NCI-H1105 (cell line): ENCODE results near the gene SH3TC1.
A peak's percentile ranks its signal among the peaks of the same experiment; 100 is the strongest.

Experiments
- DNase-seq: peaks from one replicate; lab custom pipeline; 2025; lab: John Stamatoyannopoulos, UW

The SH3TC1 gene

DNA sequence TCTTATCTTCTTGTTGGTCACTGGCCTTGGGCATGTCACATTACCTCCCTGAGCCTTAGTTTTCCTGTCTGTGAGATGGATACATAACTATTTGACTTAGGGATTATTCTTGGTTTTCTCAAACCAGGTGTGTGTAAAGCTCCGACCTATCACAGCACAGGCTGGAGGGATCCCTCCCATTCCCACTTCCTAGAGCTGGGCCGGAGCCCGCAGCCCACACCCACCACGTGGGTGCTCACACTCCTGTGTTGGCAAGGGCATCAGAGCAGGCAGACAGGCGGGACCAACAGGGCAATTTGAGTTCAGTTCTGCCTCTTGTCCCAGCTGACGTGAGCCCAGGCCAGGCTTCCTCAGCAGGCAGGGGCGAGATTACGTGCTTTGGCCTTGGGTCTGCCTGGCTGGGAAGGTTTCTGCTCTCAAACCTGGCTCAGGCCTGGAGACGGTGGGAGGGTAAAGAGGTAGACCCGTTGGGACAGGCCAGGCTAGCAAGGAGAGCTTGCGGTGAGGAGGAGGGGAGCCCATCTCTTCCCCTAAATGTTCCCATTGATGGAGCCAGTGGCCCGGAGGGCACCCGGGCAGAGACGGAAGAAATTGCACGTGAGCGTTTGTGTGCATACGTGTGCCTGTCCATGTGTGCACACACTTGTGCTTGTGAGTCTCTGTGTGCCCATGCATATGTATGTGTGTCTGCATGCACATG is 734 bp upstream of the SH3TC1 start:
- no peak for DNase-seq

DNA sequence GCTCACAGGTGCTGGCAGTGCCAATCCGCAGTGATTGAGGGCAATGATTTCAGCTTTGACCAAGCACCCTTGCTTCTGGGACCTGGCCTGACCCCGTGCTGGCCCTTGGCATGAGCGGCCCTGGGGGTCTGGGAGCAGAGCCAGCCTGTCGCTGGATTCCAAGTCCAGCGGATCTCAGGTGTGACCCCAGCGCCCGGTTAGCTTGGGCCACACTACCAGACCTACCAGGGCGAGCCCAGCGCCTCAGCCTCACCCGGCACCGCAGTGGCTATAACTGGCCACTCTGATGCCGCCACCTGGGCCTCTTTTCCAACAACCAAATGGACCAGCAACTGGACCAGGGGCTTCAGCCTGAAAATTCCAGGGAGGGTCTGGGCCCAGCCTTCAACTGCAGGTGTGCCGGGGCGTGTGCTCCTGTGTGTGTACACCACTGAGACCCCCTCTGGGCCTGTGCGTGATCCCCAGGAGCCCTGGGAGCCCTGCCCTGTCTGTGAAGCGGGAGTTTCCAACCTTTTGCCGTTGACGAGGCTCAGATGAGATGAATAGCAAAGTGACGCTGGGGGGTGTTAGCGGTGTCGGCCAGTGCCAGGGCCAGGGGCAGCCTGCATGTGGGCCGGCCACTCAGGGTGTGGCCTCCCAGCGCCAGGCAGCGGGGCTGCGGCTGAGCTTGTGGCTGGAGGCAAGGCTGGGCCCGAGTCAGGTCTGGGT is 658 bp downstream of the SH3TC1 start:
- no peak for DNase-seq

DNA sequence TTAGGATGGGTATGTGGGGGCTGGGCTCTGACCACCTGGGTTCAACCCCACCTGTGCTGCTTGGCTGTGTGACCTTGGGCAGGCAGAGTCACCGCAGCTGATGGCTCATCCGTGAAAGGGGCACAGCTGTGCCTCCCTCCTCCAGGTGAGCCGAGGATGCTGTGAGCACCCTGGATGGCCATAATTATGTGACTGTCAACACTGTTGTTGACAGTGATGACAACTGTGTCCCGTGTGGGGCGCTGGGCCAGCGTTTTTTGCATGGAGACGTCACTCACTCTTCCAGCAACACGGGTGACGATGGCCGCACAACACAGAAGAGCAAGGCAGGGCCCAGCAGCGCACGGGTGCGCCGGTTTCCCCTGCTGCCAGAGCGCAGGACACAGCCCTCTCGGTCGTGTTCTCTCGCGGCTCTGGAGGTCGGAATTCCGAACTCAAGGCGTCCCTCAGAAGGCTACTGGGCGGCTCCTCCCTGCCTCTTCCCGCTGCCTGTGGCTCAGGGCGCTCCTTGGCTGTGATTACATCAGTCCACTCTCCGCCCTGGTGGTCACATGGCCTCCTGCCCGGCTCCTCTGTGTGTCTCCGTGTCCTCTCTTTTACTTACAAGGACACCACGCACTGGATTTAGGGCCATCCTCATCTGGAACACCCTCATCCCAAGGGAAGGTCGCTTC is 1.3 kb downstream of the SH3TC1 start:
- no peak for DNase-seq

DNA sequence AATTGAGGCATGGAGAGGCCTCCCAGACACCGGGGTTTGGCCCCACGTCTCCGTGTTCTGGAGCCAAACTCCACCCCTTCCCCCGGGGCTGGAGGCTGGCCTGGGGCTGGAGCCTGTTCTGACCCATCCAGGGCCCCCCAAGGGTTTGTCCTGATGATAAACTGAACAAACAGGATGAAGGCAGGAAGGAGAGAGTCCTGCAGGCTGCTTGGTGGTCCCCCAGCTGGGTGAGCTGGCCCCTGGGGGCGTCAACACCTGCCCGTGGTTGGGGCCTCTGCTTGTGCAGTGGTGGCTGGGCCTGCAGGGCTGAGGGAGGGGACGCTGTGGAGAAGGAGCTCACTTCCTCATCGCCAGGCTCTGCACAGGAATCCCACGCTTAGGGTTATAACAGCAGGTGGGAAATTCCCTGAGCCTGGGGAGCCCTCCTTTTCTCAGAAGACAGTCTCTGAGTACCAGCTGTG is 2.3 kb downstream of the SH3TC1 start:
- DNase-seq = no peak

DNA sequence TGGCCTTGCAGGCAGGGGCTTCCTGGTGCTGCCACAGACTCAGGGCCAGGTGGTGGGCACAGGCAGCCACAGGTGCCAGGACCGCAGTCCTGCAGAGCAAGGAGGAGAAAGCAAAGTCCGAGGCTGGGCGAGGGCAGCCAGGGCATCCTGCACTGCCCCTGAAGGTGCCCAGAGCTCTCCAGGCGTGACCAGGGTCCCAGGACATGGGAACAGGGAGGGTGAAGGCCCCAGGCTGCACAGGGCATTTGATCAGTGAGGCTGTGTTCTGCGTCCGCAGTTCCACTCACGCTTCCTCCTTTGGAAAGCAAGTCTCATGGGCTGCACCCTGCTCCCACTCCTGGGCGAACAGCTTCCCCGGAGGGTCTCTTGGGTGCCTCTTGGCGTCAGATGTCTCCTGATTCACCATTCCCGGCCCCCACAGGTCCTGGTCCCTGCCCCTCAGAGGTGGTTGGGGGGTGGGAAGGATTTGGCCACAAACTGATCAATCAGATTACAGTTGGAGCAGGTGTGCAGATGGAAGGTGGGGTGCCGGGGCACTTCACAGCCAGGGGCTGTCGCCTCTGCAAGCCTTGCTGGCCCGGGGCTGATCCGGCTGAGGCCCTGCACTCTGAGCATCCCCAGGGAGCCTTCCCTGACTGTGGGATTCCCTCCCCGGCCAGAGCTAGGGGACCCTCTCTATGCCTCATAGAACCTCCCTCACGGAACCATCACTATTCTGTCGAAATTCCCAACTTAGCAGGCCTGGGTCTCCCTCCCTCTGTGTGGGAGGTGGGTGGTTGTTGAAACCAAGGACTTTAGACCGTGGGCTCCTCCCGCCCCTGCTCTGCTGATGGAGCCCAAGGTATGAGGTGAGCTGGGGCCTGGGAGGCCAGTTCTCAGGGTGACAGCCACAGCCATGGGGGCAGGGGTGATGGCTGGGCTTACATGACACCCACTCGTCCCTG is 3.3 kb downstream of the SH3TC1 start:
- no peak for DNase-seq

DNA sequence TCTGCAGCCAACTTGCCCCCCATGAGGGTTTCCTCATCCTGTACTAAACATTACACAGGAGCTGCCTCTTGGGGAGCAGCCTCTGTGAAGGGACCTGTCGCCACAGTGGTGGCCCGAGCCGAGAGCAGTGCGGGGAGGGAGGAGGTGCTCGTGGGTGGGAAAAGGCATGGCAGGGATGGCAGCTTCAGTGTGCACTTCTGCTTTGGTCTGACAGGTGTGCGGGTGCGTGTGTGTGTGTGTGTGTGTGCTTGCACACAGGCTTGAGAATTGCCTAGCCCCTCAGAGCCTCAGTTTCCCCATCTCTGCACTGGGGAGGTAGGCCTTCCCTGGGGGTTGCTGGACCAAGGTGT is 3.9 kb downstream of the SH3TC1 start:
- no peak for DNase-seq

DNA sequence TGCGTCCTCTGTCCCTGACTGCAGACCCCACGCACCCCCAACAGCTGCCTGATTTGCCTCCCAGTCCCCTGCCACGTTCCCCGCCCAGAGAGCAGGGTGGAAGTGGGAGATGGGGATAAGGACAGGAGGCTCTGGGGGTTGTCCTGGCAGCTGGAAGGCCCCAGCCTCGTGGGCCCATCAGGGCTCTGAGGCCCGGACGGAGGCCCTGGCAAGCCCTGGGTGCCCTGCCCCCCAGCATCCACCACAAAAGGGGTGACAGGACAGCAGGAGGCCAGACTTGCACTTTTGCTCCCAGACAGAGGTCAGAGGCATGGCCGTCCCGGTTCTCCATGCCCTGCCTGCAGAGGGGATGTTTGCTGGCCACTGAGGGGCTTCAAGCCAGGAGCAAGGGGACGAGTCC is 4.7 kb downstream of the SH3TC1 start:
- no peak for DNase-seq

DNA sequence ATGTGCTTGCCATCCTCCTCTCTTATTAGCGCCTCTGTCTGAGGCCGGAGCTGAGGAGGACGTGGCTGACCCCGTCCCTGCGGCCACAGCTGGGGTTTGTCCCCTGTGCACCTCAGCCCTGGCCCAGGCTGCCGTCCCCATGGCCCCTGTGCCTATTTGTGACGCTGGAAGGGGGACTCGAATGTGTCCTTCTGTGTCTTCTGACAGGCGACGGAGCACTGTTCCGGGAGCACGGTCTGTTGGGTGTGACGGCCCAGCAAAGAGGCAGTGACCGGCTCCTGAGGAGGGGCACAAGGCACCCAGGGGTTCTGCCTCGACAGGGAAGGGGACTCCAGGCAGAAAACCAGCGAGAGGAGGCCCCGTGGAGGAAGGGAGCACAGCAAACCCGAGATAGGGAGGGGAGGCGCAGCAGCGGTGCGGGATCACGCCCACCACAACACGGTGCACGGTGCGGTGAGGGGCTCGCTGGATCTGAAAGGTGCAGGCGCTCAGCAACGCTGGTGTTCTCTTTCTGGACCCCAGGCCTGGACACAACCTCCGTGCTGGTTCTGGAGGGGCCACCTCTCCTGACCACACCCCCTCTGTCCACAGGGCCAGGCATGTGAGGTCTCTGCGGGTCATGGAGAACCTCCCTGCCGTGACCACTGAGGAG is 5.6 kb downstream of the SH3TC1 start:
- no peak for DNase-seq

DNA sequence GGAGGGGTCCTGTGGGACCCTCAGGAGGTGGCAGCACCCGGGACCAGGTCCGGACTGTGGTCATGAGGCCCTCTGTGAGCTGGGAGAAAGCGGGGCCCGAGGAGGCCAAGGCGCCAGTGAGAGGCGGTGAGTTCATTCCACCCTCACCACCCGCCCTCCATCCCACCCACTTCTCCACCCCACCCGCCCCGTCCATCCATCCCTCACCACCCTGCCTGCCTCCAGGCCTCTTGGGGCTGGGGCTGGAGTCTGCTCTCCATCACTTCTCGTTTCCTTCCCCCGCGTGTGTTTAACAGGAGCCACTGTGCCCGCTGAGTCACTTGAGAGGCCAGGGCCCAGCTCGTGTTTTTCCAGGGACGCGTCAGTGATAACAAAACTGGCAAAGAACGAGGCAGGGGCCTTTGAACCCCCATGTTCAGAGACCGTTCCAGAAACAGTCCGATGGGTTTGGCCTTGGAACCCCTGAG is 6.2 kb downstream of the SH3TC1 start:
- DNase-seq = no peak

DNA sequence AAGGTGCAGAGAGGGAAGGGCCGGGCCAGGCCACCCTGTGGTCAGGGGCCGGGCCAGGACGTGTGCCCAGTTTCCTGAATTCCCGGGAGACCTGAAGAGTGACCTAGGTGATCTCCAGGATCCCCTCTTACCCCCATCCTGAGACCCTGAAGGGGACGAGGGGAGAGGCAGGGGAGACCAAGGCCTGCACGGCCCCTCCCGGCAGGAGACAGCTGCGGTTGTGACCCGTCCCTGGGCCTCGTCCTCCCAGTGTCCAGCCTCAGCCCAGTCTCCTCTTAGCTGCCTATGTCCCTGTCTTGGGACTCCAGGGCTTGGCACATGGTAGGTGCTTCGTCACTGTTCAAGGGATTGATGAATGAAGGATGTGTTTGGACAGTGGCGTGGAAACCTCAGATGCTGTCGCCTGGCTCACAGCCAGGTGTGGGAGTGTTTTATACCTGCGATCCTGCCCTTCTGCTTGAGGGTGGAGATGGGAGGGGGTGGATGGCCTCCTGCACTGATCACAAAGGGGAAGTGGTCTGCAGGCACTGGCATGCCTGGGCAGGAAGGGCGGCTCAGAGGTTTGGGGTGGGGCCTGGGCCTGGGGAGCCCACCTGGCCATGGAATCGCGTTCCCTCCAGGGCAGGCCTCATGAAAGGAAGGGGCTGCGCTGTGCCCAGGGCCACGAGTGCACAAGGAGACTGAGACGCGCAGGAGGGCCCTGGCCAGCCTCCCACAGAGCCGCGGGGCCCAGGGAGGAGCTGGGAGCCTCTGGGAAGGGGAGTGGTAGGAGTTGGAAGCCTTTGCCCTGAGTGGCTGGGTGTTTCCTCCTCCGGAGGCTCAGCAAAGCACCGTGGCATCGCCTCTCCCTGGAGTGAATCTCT is 6.9 kb downstream of the SH3TC1 start:
- peak; percentile 82 for DNase-seq

DNA sequence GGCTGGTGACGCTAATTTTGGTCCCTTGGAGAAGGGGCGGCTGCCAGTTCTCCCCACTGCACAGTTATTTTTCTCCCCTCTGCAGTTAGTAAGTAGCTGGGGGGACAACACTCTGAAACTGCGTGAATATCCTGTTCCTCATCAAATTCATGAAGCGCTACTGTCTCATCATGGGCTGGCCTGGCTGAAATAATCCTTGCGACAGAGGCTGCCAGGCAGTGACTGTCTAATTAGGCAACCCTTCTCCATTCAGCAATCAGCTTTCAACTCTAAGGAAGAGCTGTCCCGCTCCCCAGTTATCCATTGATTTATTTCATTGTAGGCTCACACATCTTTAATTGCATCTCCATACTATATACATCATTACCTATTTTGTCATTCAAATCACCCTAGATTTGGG is 8.2 kb downstream of the SH3TC1 start:
- DNase-seq = no peak

DNA sequence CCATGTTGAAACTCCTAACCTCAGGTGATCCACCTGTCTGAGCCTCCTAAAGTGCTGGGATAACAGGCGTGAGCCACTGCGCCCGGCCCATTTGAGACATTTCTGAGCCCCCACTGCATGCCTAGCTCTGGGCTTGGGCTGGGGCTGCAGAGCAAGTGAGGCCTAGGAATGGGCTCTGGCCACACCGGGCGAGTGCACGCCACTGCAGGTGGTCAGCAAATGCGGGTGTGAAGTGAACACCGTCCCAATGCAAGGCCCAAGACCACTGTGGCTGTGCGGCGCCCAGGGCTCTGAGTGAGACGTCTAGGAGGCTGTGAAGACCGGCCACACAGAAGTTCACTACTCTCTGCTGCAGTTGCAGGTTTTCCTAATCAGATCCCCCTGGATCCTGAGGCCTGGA is 9.5 kb downstream of the SH3TC1 start:
- no peak for DNase-seq

DNA sequence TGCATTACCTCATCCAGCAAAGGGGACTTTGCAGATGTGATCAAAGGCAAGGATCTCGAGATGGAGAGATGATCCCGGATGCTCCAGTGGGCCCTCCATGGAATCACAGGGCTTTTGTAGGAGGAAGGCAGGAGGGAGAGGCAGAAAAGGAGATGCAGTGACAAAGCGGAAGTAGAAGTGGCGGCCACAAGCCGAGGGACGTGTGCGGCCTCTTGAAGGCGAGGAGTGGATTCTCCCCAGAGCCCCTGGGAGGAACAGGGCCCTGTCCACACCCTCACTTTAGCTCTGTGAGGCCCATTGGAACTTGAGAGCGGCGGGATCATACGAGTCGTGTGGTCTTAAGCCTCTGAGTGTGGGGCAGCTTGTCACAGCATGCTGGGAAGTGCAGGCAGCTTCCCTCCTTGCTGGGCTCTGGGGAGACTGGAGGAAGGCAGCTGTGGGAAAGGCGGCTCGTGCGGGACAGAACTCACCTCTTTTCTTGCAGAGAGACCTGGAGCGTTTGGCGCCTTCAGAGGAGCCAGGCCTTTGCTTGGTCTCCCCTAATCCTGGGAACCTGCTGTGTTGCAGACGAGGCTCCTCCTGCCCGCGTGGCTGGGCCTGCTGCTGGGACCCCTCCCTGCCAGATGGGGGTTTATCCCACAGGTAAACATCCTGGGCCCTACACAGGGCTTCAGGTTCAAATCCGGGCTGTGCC is 10.2 kb downstream of the SH3TC1 start:
- no peak for DNase-seq

DNA sequence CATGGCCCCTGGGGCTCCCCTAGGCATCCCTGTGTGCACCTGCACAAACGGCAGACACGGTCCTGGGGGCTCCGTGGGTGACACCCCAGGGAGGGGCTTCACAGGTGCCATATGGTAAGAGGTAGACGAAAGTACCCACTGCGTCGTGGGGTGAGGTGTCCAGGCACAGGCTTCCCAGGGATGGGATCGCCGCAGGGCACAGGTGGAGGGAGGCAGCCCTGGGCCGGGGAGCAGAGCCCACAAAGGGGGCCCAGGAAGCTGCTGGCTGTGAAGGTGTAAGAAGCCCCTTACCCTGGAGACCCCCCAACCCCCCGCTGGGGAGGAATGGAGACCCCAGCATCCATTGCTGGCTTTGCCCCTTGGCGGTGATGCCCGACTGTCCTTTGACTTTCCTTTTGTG is 10.9 kb downstream of the SH3TC1 start:
- DNase-seq = no peak

DNA sequence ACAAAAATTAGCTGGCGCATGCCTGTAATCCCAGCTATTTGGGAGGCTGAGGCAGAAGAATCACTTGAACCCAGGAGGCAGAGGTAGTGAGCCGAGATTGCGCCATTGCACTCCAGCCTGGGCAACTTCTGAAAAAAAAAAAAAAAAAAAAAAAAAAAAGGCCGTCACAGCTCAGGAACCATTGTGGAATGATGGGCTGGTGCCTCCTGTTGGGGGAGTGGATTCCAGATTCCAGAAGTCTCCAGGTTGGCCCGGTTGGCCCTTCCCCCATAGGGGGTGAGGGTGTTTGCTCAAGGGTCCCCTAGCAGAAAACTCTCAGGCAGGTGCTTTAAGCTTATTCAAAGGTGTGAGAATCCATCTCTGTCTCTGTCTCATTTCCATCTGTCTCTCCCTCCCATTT is 11.5 kb downstream of the SH3TC1 start:
- no peak for DNase-seq

DNA sequence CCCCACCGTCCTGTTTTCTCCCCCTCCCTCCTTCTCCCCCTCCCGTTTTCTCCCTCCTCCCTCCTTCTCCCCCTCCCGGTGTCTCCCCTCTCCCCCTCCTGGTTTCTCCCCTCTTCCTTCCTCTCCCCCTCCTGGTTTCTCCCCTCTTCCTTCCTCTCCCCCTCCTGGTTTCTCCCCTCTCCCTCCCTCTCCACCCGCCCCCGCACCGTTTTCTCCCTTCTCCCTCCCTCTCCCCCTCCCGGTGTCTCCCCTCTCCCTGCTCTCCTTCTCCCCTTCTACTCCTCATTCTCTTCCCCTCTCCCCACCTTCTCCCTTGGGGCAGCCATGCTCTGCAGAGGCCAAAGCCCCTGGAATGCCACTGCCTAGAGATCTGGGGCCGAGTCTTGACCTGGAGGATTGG is 12.2 kb downstream of the SH3TC1 start:
- DNase-seq = no peak

DNA sequence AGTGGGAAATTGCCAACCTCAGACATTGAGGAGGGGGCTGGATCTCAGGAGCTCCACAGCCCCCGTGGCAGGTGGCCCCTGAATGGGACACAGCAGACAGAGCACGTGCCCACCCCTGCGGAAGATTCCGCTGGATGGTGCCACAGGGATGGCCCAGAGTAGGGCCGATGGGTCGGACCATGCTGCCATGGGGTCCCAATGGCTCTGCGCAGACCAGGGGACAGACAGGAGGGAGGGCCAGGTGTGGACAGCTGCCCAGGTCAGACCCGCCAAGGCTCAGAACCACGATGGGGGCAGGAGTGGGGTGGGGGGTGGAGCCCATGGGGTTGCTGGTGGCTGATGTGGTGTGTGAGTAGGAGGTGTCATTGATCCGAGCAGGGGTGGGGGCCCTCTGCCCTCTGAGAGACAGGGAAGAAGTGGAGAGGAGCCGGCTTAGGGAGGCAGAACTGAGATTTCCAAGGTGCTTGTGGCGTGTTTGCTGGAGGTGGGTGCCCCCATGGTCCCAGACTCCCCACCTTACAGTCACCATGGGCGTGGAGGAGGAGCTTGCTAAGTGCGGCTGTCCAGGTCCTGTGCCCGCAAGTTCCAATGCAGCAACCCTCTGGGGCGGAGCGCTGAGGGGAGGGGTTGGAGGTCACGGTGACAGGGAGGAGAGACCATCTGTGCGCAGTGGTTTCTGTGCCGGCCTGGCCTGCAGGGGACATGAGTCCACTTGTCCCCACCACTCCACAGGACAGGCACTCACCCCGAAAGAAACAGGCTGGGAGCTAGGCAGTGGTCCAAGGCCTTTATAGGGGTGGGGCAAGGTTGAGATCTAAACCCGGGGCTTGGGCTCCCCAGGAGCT is 12.9 kb downstream of the SH3TC1 start:
- DNase-seq = no peak

DNA sequence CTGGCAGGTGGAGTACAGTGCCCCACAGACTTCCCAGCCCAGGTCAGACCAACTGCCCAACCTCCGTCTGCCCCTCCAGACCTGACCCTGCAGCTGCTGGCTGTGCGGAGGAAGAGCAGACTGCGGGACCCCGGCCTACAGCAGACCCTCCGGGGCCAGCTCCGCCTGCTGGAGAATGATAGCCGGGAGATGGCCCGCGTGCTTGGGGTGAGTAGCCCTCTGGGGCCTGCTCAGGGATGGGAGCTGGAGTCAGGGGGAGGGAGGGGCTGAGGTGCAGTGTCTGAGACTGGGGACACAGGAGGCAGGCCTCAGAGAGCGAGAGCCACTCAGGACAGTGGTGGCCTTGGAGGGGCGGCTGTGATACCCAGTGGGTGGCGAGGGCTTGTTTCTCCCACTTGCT is 13.5 kb downstream of the SH3TC1 start:
- DNase-seq = no peak

DNA sequence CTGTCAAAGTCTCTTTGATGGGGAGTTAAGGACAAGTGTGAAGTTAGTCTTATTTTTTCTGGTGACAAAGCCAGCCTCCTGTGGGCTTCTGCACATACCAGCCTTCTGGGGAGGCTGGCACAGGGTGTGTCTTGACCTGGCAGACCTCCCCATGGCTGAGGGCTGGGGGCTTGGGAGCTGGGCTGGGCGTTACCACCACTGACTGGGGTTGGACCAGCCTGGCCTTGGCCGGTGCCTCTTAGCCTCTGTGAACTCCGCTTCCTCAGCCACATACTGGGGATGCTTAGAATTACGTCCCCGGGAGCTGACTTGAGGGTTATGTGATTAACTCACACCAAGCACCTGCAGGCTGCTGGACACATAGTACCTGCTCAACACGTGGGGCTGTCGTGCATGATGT is 14.0 kb downstream of the SH3TC1 start:
- DNase-seq = no peak
